OCI-LY7 (cell line): ENCODE data around the gene TANC1.

Experiments used
- EZH2phosphoT487 ChIP-seq: fragments of 200-600 bp; sonication (generic); IDR thresholded peaks from 2 replicates; pipeline ENCODE4 v1.6.1; 2018; ENCODE audit warnings: low read depth, borderline replicate concordance, mild to moderate bottlenecking, mixed run types, antibody characterized with exemption, low read length, moderate library complexity, mixed read lengths
- TF ChIP-seq, protein P1 (sequence below): fragments of 200-600 bp; sonication (generic); conservative IDR thresholded peaks from 2 replicates; pipeline ENCODE4 v1.5.1; 2014; ENCODE audit warnings: mild to moderate bottlenecking, antibody characterized with exemption, low read length, moderate library complexity, mixed read lengths

DNA sequence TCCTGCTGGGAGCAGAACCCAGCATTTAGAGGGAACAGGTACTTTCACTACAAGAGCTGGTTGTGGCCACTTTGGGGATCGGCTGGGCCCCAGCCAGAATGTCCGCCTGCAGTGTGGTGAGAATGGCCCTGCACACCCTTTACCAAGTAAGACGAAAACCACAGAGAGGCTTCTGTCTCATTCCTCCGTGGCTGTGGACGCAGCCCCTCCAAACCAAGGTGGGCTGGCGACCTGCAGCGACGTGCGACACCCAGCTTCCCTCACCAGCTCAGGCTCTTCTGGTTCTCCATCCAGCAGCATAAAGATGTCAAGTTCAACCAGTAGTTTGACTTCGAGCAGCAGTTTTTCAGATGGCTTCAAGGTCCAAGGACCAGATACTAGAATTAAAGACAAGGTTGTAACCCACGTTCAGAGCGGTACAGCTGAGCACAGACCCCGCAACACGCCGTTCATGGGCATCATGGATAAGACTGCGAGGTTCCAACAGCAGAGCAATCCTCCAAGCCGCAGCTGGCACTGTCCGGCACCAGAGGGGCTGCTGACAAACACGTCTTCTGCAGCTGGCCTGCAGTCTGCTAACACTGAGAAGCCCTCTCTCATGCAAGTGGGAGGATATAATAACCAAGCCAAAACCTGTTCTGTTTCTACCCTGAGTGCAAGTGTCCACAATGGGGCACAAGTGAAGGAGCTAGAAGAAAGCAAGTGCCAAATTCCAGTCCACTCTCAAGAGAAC, 261.9 kb downstream of the TANC1 start:
- TF ChIP-seq, protein P1, sequence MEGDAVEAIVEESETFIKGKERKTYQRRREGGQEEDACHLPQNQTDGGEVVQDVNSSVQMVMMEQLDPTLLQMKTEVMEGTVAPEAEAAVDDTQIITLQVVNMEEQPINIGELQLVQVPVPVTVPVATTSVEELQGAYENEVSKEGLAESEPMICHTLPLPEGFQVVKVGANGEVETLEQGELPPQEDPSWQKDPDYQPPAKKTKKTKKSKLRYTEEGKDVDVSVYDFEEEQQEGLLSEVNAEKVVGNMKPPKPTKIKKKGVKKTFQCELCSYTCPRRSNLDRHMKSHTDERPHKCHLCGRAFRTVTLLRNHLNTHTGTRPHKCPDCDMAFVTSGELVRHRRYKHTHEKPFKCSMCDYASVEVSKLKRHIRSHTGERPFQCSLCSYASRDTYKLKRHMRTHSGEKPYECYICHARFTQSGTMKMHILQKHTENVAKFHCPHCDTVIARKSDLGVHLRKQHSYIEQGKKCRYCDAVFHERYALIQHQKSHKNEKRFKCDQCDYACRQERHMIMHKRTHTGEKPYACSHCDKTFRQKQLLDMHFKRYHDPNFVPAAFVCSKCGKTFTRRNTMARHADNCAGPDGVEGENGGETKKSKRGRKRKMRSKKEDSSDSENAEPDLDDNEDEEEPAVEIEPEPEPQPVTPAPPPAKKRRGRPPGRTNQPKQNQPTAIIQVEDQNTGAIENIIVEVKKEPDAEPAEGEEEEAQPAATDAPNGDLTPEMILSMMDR: no peak
- no peak for TF ChIP-seq EZH2phosphoT487
